Lower lobe of right lung (tissue), 2 donors: ENCODE results near the gene SUPT5H. TPM values are rescaled to one million over a fixed set of nuclear protein-coding genes. Genes with fewer than 3 reads are reported as not detected.

ENCODE experiments used
- ATAC-seq, 2 donors: fragments of 200-7000 bp; cut with Tn5 transposase; one replicate each; pipeline ENCODE4 v1.9.1; 2020 to 2022; ENCODE audit warnings: mild to moderate bottlenecking in 2 of 2, moderate library complexity in 2 of 2
- DNase-seq: peaks from one replicate; pipeline ENCODE4 v3.0.0-alpha.2; 2020
- H3K27ac ChIP-seq: fragments of 200-600 bp; one replicate; pipeline ENCODE4 v1.8.0; 2022
- H3K27me3 ChIP-seq: fragments of 200-600 bp; one replicate; pipeline ENCODE4 v1.8.0; 2022; ENCODE audit warnings: low read depth
- H3K36me3 ChIP-seq: fragments of 200-600 bp; one replicate; pipeline ENCODE4 v1.8.0; 2022; ENCODE audit warnings: mild to moderate bottlenecking
- H3K4me1 ChIP-seq: fragments of 200-600 bp; one replicate; pipeline ENCODE4 v1.8.0; 2022
- H3K4me3 ChIP-seq: fragments of 200-600 bp; one replicate; pipeline ENCODE4 v1.8.0; 2022; ENCODE audit warnings: mild to moderate bottlenecking
- H3K9me3 ChIP-seq: fragments of 200-600 bp; one replicate; pipeline ENCODE4 v1.8.0; 2022
- intact Hi-C: fragments of 100-400 bp; cut with DNase I; formaldehyde crosslinking; loops from one replicate; pipeline ENCODE4 v1.11.0; 2022
- total RNA-seq: library from RNA; stranded (reverse); fragmentation: NEBNext Ultra II Directional; extraction: Animal tissue kit (Norgen Biotek cat#: 25700); gene quantifications from one replicate; pipeline ENCODE4 v1.2.1, GENCODE V29; 2021
- TF ChIP-seq, protein P1 (sequence below): fragments of 200-600 bp; IDR thresholded peaks from one replicate; pipeline ENCODE4 v1.8.0; 2022; ENCODE audit warnings: antibody characterized with exemption, mild to moderate bottlenecking
- donor health status: DM: no; HTN: yes; CAD: no; lungs with severe emphysema.

Gene SUPT5H
- total RNA-seq, 1 donor from 2014 or later, result 108 TPM

DNA sequence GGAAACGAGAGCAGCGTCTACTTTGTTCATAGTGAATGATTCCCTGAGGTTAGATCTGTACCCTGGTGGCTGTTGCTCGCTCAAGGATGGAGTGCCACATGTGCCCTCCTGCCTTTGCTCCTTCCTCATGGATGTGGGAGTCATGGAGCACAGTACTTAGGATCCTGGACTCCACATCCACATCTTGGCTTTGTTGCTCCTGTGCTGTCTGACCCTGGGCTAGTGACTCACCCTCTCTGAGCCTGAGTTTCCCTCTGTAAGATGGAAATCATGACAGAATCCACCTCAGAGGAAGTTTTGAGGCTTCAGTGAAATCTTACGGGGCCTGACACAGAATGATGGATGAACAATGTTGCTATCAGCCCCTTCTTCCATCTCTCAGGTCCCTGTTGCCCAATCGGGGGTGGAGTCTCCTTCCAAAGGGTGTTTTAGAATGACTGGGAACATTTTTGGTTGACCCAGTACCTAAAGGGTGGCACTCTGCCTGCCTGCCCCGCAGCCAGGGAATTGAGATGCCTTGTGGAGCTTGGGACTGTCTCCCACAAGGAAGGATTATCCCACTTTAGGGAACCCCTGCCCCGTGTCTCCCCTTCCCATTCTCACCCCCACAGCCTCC lies 25.4 kb downstream of the SUPT5H start:
- TF ChIP-seq, protein P1, sequence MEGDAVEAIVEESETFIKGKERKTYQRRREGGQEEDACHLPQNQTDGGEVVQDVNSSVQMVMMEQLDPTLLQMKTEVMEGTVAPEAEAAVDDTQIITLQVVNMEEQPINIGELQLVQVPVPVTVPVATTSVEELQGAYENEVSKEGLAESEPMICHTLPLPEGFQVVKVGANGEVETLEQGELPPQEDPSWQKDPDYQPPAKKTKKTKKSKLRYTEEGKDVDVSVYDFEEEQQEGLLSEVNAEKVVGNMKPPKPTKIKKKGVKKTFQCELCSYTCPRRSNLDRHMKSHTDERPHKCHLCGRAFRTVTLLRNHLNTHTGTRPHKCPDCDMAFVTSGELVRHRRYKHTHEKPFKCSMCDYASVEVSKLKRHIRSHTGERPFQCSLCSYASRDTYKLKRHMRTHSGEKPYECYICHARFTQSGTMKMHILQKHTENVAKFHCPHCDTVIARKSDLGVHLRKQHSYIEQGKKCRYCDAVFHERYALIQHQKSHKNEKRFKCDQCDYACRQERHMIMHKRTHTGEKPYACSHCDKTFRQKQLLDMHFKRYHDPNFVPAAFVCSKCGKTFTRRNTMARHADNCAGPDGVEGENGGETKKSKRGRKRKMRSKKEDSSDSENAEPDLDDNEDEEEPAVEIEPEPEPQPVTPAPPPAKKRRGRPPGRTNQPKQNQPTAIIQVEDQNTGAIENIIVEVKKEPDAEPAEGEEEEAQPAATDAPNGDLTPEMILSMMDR, result no peak
- H3K4me3 ChIP-seq, result no peak overlapping the region
- peaks cover 100% of the 10 kb centered on the region for H3K36me3 ChIP-seq
- intact Hi-C loops, result no loop called here
- H3K9me3 ChIP-seq, result no peaks in the 10 kb centered on the region
- H3K27ac ChIP-seq, result no peak overlapping the region
- DNase-seq, result no peak
- no peak for ATAC-seq
- no peaks in the 10 kb centered on the region for H3K27me3 ChIP-seq
- no peaks in the 10 kb centered on the region for H3K4me1 ChIP-seq

DNA sequence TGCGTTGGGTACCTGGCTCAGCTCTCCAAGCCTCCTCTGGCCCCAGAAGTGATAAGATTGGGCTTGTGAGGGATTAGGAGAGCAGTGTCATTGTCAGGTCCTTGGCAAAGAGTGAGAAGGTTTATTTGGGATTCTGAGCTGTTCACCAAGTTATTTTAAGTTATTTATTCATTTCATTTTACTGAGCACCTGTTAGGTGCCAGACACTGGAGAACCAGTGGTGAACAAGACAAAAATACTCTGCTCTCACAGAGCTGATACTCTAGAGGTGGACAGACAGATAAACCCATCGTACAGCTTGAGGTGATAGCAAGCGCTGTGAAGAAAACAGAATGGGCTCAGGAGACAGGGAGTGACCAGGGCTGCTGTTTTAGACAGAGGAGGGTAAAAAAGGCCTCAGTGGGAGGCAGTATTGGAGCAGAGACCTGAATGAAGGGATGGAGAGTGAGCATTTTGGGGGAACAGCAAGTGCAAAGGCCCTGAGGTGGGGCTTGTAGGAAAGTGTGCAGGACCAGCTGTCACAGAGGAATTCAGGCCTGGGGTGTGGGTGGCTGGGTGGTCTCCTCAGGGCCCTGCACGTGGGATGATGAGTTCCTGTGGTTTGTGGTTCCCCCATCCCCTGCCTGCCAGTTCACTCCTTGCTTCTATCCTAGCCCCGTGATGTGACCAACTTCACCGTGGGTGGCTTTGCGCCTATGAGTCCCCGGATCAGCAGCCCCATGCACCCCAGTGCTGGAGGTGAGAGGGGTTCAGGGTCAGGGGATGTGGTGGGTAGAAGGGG lies 26.6 kb downstream of the SUPT5H start:
- no peak for DNase-seq
- no peak overlapping the region for H3K4me3 ChIP-seq
- no peaks in the 10 kb centered on the region for H3K27me3 ChIP-seq
- no peak overlapping the region for H3K27ac ChIP-seq
- no peaks in the 10 kb centered on the region for H3K9me3 ChIP-seq
- H3K36me3 ChIP-seq, result peaks cover 98% of the 10 kb centered on the region
- intact Hi-C loops, result no loop called here
- TF ChIP-seq, protein P1, result no peak
- no peak for ATAC-seq
- no peaks in the 10 kb centered on the region for H3K4me1 ChIP-seq

DNA sequence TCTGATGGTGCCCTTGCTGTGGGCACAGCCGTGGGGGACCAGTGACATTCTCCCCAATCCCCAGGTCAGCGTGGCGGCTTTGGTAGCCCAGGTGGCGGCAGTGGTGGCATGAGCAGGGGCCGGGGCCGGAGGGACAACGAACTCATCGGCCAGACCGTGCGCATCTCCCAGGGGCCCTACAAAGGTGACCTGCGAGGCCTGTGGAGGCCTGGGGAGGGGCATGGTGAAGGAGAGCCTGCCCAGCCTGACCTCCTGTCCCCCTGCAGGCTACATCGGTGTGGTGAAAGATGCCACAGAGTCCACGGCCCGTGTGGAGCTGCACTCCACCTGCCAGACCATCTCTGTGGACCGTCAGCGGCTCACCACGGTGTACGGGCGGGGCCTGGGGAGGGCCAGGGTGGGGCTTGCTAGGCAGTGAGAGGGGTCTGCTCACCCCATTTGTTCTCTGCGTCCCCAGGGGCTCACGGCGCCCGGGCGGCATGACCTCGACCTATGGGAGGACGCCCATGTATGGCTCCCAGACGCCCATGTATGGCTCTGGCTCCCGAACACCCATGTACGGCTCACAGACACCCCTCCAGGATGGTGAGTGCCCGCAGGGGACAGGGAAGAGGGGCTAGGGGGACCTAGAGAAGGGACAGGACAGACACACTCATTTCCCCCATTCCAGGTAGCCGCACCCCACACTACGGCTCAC lies 27.5 kb downstream of the SUPT5H start:
- no peaks in the 10 kb centered on the region for H3K4me1 ChIP-seq
- intact Hi-C loops, result no loop called here
- no peaks in the 10 kb centered on the region for H3K27me3 ChIP-seq
- peaks cover 91% of the 10 kb centered on the region for H3K36me3 ChIP-seq
- no peak for DNase-seq
- TF ChIP-seq, protein P1, result no peak
- H3K9me3 ChIP-seq, result no peaks in the 10 kb centered on the region
- peak in 1 of 2 donors; percentile 6 for ATAC-seq
- no peak overlapping the region for H3K4me3 ChIP-seq
- no peak overlapping the region for H3K27ac ChIP-seq

DNA sequence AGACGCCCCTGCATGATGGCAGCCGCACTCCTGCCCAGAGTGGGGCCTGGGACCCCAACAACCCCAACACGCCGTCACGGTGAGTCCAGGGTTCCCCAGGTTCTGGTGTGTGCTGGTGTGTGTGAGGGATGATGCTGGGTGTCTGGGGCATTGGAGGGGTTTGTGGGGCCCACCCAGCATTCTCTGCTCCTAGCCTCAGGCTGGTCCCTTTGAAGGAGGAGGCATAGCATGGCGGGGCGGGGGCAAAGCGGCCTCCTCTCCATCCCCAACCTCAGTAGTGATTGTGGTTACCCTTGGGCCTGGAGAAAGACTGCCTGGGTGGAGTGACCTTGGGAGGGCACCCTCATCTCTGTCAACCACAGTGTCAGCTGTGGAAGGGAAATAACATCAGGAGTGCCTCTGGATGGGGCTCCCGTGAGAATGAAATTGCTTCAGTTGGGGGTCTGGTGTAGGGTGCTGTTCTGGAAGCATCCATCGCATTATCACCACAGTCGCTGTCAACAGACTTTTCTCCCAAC lies 28.1 kb downstream of the SUPT5H start:
- ATAC-seq, result no peak
- Histone ChIP-seq H3K4me3 (no peak overlapping the region), H3K9me3 (no peaks in the 10 kb centered on the region), H3K27me3 (no peaks in the 10 kb centered on the region), H3K27ac (no peak overlapping the region), H3K36me3 (peaks cover 85% of the 10 kb centered on the region), H3K4me1 (no peaks in the 10 kb centered on the region)
- intact Hi-C loops, result no loop called here
- no peak for DNase-seq
- TF ChIP-seq, protein P1, result no peak

DNA sequence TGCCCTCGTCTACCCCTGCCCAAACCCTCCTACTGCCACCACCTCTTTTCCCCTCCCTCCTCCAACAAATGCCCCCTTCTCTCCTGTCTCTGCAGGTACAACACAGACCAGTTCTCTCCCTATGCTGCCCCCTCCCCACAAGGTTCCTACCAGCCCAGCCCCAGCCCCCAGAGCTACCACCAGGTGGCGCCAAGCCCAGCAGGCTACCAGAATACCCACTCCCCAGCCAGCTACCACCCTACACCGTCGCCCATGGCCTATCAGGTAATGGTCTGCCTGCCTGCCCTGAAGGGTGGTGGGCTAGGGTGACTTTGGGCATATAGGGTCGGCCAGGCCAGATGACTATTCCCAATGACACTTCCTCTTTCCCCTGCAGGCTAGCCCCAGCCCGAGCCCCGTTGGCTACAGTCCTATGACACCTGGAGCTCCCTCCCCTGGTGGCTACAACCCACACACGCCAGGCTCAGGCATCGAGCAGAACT lies 28.8 kb downstream of the SUPT5H start:
- H3K9me3 ChIP-seq, result no peaks in the 10 kb centered on the region
- H3K27me3 ChIP-seq, result no peaks in the 10 kb centered on the region
- DNase-seq (peak; percentile 72), ATAC-seq (peak; percentile 72 to 74)
- intact Hi-C loops, result no loop called here
- no peaks in the 10 kb centered on the region for H3K4me1 ChIP-seq
- no peak overlapping the region for H3K4me3 ChIP-seq
- peaks cover 78% of the 10 kb centered on the region for H3K36me3 ChIP-seq
- TF ChIP-seq, protein P1, result peak; percentile 66
- no peak overlapping the region for H3K27ac ChIP-seq
